GM21786 (cell line): Measurements from ENCODE around the gene ZNF562.
"Not testable (repeated sequence)": the region's sequence is repeated elsewhere in the genome, so short reads cannot be mapped to it uniquely, and the experiment has no call there.

Experiments
- ATAC-seq: cut with Tn5 transposase; IDR thresholded peaks from one replicate; pipeline ENCODE4 v1.9.1; 2021; ENCODE audit not compliant: unreplicated experiment

ZNF562 gene

GRCh38 chr19:9674663-9675357, at the start of gene ZNF562:
Gene ZNF562, minus strand, starts transcription at chr19:9675100. Its CDS starts 14,356 bp downstream, at chr19:9660744.
- ATAC-seq: peak; percentile 69

DNA sequence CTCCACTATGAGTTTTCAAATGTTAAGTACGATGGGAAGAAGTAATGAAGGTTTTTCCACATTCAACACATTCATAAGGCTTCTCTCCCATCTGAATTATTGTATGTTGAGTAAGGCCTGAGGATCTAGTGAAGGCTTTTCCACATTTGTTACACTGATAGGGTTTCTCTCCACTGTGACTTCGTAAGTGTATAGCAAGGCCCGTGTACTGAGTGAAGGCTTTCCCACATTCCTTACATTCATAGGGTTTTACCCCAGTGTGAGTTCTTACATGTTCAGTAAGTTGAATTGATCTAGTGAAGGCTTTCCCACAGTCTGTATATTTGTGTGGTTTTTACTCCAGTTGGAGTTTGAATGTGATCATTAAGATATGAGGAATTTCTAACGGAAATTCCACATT, 49.3 kb upstream of the ZNF562 start:
- no peak for ATAC-seq

DNA sequence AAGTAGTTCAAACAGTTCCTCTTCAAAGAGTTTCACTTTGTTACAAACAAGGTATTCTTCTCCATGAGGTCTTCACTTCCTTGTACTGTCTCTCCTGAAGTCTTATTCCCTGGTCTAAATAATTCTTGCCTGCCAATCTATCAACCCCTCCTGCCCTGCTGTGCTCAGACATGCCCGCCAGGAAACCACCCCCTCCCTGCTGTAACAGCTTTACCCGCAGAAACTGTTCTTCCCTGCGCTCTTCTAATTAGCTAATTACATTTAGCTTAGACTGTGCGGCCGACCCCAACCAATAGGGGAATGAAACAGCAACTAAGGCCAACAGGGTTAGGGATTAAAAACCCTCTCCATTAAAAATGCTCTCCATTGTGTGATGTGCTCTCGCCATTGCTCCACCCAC, 47.0 kb upstream of the ZNF562 start:
- ATAC-seq: no peak

DNA sequence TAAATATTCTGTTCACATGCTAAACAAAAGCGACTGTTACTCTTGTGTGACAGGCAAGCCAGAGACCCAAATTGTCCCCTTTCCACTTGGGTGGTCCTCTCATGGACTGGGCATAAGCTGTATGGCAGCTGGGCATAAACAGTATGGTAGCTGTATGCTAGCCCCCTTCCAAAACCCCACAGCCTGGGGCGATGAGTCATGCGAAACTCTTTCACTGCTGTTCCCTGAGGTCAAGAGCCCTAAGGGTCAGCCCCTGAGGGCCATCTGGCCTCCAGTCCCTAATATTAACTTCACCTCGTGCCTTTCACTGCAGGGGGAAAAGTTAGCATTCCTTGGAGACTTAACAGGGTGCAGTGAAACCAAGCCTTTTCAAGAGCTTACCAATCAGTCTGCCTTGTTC, 45.6 kb upstream of the ZNF562 start:
- no peak for ATAC-seq

DNA sequence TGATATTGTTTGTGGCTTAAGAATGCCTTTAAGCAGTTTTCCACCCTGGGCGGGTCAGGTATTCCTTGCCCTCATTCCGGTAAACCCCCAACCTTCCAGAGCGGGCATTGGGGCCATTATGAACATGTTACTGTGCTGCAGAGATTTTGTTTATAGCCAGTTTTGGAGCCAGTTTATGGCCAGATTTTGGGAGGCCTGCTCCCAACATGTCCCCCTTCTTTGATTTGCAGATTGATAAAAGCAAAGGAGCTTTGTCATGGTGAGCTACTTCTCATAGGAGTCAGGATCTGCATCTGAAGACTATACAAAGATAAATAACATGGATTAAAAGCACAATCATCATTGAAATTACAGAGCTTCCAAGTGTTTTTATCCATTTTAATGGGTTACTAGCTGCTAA, 36.9 kb upstream of the ZNF562 start:
- ATAC-seq: no peak

DNA sequence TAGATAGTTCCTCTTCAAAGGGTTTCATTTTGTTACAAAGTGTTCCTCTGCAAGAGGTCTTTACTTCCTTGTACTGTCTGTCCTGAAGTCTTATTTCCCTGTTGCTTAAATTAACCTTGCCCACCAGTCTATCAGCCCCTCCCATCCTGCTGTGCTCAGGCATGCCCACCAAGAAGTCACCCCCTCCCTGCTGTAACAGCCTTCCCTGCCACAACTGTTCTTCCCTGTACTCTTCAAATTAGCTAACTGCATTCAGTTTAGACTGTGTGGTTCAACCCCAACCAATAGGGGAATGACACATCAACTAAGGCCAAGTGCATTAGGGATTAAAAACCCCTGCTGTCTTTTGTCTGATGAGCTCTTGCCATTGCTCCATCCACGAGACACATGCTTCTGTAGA, 34.4 kb upstream of the ZNF562 start:
- ATAC-seq: no peak

DNA sequence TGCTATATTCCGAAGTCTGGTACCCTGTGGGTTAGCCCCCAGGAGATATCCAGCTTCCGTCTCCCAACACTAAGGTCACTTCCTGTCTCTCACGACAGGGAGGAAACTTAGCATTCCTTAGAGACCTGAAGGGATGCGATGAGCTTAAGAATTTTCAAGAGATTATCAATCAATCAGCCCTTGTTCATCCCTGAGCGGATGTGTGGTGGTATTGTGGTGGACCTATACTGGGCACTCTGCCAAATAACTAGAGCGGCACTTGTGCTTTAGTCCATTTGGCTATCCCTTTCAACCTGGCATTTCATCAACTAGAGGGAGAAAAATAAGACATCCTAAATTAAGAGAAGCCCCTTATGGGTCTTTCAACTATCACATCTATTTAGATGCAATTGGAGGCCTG, 30.9 kb upstream of the ZNF562 start:
- ATAC-seq: no peak

DNA sequence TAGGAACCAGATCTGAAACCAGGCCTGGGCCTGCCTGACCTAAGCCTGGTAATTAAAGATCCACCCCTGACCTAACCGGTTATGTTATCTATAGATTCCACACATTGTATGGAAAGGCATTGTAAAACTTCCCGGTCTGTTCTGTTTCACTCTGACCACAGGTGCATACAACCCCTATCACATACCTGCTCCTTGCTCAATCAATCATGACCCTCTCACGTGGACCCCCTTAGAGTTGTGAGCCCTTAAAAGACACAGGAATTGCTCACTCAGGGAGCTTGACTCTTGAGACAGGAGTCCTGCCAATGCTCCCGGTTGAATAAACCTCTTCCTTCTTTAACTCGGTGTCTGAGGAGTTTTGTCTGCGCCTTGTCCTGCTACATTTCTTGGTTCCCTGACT, 27.3 kb upstream of the ZNF562 start:
- no peak for ATAC-seq

DNA sequence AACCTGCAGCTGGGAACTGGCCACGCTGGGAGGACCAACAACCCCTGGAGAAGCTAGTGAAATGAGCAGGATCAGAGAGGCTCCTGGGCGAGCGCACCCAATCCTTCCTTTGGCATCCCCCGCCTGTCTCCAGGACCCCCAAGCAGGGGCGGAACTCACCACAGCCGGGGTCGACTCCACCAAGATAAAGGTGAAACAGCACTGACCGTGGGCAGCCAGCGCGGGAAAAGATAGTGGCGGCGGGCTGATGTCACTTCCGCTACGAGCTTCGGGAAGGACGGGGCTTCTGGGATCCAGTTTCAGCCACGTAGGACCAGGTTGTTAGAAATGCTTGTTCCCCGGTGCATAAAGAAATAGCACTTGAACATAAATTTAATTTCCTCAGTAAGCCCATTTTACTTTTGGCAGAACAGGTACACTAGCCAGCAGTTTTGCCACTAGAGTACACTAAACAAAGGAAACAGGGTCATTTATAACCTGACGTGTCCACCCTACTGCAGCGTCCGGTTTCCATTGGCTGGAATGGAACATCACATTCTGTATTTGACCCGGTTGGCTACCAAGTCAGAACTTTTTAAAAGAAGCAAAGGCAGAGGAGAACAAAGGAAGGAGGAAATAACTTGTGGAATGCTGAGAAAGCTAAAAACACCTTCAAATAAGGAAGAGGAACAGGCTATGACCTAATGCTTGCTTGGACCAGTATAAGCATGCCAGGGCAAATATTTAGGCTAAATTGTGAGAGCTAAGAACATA, 25.5 kb upstream of the ZNF562 start:
- ATAC-seq: no peak

DNA sequence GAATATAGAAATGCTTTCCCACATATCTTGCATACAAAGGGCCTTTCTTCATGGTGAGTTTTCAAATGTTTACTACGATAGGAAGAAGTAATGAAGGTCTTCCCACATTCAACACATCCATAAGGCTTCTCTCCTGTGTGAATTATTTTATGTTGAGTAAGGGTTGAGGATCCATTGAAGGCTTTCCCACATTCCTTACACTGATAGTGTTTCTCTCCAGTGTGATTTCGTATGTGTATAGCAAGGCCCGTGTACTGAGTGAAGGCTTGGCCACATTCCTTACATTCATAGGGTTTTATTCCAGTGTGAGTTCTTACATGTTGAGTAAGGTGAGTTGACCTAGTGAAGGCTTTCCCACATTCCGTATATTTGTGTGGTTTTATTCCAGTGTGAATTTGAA, 15.4 kb upstream of the ZNF562 start:
- ATAC-seq: not testable (repeated sequence)

- not testable (repeated sequence) for ATAC-seq
These were observed 5.1 kb upstream of the ZNF562 start for GRCh38 chr19:9679996-9680395.

DNA sequence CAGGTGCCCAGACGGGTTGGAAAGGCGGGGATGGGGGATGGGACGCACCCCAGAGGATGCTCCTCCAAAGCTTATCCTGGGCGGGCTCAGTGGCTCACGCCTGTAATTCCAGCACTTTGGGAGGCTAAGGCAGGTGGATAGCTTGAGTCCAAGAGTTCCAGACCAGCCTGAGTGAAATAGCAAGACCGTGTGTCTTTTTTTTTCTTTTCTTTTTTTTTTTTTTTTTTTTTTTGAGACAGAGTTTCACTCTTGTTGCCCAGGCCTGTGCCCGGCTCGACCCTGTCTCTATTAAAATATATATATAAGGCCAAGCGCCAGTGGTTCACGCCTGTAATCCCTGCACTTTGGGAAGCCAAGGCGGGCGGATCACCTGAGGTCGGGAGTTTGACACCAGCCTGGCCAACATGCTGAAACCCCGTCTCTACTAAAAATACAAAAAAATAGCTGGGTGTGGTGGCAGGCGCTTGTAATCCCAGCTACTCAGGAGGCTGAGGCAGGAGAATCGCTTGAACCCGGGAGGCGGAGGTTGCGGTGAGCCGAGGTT, 530 bp upstream of the ZNF562 start:
- ATAC-seq: peak; percentile 28

DNA sequence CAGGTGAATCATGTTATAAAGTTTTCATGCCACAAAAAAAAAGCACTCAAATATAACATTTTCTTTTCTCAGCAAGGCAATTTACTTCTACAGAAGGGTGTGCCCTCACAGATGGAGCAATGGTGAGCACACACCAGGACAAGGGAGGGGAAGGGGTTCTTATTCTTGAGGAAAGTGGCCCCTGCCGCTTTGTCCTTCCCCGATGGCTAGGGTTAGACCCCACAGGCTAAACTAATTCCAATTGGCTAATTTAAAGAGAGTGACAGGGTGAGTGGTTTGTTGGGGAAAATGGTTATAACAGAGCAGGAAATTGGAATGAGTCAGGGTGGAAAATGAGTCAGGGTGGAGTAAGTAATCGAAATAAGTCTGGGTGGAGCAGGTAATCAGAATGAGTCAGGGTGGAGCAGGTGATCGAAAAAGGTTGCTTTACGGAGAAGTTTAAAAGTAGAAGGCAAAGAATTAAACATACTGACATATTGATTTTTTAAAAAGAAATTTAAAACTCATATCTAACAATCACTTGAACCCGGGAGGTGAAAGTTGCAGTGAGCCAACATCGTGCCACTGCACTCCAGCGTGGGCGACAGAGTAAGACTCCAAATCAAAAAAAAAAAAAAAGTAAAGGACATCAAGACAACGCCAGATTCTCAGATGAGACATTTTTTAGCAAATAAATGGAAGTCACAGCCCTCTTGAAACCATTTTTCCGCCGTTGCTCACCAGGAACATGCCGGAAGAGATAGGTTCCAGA, 813 bp downstream of the ZNF562 start:
- no peak for ATAC-seq

DNA sequence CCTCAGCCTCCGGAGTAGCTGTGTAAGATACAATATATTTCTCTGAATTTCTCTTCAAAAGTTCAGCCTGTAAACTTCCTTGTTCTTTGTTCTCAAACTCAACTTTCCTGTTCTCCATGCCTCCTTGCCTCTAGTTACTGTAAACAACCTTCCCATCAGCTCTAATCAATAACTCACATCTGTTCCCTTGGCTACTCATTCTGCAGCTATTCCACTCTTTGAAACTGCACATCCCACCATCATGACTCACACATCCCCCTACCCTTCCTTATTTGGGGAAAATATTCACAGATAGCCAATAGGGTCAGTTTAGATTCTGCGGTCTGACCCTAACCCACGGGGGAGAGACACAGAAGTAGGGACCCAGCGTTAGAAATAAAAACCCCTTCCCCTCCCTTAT, 2.0 kb downstream of the ZNF562 start:
- no peak for ATAC-seq

- no peak for ATAC-seq
These were observed 3.2 kb downstream of the ZNF562 start for GRCh38 chr19:9671655-9672054.

GRCh38 chr19:9668544-9668943, 6.4 kb downstream of the ZNF562 start:
- ATAC-seq: no peak

GRCh38 chr19:9667898-9668297, 7.0 kb downstream of the ZNF562 start:
- ATAC-seq: no peak

DNA sequence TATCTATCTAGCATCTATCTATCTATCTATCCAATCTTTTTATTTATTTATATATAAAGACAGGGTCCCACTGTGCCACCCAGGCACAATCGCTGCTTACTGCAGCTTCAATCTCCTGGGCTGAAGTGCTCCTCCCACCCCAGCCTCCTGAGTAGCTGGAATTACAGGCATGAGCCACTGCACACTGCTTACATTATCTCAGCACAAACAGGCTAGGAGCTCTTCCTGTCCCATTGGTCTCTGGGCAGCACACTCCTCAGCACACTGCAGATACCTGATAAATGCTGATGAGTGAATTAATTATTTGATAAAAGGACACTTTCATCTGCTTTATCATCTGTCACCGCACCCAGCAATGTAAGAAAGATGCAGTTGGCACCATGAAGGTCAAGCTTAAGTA, 16.1 kb downstream of the ZNF562 start:
- ATAC-seq: no peak

- not testable (repeated sequence) for ATAC-seq
These were observed 21.8 kb downstream of the ZNF562 start for GRCh38 chr19:9653066-9653555.

- not testable (repeated sequence) for ATAC-seq
These were observed 23.4 kb downstream of the ZNF562 start for GRCh38 chr19:9651464-9651863.

DNA sequence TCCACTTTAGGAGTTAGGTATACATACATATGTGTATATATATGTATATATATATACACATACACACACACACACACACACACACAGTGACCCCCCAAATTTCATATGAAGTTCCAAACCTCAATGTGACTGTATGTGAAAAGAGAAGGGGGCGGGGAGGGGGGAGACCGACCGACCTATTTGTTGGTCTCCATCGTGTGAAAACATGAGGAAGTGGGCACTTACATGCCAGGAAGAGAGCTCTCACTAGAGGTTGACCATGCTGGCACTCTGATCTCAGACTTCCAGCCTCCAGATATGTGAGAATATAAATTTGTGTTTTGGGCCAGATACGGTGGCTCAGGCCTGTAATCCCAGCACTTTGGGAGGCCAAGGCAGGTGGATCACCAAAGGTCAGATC, 24.6 kb downstream of the ZNF562 start:
- no peak for ATAC-seq
